Activated gamma-delta T cell (primary cell): ENCODE data around the gene RALB.
"Not testable (repeated sequence)": the region's sequence is repeated elsewhere in the genome, so short reads cannot be mapped to it uniquely, and the experiment has no call there.

Experiments
- DNase-seq: peaks from one replicate; lab custom pipeline; 2025; lab: John Stamatoyannopoulos, UW

Gene RALB

DNA sequence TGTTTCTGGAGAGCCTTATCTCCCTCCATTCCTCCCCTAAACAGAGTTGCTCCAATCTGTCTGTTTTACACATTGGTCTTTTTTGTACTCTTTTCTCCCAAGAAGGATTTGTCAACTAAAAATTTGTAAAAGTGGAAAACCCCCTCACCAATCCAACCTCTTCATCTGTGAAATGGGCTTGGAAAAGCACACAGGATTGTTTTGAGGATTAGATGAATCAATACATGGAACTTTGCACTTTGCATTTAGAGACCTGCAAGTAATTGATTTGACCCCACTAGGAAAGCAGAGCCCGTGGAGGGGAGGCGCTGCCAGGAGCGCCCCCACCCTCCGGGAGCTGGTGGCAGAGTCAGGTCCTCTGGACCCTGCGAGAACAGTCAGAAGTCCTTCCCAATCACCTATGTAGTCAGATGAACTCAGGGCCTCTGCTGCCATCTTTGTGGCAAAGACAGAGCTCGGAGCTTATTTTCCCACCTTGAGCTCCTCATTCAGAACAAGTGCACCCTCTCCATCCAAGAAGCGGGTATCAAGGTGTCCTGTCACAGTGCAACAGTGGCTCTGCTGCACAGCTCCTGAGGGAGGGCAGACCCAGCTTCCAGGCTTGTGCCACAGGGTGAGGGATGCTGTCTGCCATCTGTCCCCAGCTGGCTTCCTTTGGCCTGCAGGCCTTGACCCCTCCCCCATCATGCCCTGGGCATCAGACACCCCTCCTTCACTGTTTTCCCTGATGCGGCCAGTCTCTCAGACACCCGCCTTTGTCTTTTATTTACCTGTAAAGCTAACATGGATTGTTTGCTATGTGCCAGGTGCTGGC, 27.7 kb upstream of the RALB start:
- no peak for DNase-seq

DNA sequence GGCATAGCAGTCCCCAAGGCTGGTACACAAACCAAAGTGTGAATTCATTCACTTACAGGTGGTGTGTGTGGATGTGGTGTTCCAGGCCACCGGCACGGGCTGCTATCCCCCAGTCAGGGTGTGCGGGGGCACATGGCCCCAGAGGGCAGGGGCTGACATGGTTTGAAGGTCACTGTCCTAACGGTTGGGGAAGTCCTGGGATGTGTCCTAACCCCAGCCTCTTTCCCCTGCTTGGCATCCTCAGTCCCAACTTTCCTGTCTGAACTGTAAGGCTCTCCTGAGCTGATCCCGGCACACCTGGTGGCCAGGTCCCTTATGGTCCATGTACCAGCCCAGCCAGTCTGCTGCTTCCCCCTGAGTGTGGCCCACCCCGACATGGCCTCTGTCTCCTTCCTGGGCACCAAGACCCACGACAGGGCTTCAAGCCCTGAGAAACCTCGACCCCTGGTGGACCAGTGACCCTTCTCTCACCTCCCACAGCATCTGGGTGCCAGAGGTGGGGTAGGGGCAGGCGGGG, 27.0 kb upstream of the RALB start:
- DNase-seq, result no peak

DNA sequence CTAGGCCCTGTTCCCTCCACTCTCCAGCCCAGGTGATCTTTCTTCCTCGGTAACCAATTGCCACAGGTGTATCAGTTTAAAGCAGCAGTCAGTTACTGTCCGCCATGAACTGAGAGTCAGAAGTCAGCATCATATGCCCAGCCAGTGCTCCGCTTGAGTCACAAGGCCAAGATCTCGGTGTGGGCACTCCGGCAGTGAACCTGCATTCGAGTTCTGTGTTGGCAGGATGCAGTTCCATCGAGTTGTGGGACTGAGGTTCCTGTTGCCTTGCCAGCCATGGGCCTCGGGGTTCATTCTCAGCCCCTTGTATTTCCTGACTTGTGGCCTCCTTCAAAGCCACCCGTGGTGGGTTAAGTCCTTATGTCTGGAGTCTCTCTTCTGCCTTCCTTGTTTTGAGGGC, 26.3 kb upstream of the RALB start:
- DNase-seq, result no peak

DNA sequence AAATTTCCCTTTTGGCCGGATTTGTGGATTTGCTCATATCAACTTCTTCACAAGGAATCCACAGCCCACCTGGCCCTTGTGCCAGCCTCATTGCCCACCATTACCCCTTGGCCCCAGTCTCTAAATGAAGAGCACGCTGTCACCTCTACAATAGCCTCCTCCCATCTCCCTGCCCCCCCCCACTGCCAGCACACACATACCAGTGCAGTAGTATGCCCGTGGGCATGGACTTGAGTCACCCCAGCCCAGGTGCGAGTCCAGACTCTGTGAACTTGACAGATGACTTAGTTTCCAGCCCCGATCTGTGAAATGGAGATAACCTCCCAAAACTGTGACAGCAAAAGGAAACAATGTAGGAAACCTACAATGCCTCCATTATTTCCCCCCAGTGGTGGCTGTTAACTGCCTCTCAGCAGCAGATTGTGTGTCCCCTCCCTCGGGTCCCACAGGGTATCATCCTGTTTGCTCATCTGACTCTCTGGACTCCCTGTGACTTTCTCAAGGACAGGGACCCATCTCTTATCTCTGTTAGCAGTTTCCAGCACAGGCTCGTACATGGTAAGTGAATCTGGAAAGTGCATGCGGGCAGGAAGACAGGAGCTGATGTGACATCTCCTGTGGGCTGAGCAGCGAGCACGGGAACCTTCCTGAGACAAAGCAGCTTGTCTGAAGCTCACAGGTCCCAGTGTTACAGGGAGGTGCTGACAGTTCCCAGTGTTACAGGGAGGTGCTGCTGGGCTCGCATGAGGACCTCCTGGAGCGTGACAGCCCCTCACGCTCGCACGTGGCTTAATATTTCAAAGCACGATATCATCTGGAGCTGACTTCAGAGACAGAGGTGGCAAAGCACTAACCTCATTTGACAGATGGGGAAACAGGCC, 25.3 kb upstream of the RALB start:
- DNase-seq, result no peak

DNA sequence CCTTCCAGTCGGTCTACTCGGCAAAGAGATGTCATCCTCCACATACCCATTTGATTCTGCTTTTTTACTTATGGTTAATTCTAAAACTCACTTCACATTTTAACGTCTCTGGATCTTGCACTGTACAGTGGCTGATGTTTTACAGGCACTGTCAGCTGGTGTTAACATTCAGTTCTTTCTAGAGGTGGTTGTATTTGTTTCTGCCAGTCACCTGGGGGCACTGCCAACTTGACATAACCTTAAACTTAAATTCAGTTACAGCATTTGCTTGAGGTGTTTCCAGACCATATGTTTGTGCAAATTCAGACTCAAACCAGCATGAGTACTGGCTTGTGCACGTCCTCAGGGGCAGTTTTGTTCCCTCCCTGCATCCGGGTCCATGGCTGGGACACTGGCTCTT, 24.1 kb upstream of the RALB start:
- DNase-seq, result no peak

DNA sequence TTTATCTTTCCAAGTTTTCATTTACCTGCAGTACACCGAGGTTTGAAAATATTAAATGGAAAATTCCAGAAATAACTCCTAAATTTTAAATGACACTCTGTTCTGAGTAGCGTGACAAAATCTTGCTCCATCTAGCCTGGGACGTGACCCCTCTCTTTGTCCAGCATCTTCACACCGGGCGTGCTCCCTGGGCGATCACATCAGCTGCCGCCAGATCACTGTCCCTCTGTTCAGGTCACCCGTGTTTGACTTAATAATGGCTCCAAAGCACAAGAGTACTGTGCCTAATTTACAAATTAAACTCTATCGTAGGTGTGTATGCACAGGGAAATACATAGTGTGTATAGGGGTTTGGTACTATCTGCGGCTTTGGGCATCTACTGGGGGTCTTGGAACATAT, 23.3 kb upstream of the RALB start:
- no peak for DNase-seq

DNA sequence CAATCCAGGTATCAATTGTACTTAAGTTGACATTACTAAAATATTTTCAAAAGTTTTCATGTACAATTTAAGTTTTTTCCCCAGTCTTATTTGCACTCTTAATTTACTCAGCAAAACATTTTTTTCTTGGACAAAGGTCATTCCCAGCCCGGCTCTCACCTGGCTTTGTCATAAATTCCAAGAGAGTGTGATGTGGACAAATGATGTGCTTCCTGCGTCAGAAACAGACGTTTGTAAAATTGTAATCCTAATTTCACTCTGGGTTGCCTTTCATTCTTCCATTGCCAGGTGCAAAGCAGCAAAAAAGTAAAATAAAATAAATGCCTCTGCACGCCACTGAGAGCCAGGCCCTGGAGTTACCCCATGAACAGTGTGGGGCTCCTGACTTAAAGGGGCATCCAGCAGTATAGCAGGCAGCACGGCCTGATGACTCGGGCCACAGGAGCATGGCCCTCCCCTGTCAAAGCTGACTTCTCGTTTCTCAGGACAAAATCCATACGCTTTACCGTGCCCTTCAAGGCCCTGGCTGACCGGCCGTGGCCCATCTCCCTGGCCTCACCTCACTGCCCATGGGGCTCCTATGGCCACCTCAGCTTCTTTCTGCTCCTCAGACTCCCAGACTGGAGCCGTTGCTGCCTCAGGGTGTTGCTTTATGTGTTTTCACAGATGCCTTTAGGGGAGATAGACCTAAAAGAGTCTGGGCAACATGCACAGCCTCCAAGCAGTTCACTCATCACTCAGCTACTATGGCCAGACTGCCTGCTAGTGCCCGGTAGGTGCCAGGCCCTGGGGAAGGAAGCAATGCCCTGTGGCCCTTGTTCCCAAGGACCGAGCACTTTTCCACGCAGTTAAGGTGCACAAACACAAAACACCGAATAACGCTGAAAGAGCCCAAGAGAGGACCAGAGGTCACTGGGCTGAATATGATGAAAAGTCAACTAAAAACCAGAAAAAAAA, 21.9 kb upstream of the RALB start:
- no peak for DNase-seq

DNA sequence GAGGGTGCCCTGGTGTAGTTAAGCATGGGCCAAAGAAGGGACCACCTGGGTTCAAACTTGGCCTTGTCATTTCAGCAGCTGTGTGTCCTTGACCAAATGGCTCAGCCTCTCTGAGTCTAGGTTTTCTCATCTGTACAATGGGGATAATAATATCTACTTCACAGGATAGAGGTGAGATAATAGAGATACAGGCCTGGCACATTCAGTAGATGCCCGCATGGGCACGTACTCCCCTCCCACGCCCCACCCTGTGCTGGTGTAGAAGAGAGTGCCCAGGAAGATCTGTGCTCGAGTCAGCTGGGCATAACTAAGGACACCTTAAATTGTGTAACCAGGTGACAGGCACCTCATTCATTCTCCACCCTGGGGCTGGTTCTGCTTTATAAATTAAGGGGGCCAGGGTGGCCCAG, 21.1 kb upstream of the RALB start:
- DNase-seq, result no peak

DNA sequence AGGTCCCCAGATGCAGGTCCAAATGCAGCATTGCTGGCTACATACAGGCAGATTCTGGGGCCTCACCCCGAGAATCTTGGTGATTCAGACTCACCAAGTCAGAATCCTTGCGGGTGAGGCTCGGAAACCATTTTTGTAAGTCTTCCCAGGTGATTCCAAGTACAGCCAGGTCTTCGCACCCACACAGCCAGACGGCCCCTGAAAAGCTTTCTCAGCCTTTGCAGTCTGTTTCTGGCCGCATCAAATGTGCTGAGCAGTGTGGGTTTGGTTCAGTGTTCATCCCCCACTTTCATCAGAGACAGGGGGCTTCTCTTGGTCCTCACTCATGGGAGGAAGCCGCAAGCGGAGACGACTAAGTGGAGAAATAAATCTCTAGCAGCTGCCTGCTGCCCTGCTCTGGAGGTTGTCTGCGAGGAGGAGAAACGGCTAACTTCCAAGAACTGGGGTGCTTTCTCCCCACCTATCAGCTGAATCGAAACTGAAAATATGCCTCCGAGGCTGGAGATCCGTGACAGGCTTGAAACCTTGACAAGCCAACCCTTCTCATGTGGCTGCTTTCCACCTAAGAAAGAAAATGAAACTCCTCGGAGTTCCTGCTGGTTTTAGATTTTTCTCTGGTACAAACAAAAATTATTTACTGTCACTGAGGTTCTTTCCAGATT, 20.5 kb upstream of the RALB start:
- no peak for DNase-seq

DNA sequence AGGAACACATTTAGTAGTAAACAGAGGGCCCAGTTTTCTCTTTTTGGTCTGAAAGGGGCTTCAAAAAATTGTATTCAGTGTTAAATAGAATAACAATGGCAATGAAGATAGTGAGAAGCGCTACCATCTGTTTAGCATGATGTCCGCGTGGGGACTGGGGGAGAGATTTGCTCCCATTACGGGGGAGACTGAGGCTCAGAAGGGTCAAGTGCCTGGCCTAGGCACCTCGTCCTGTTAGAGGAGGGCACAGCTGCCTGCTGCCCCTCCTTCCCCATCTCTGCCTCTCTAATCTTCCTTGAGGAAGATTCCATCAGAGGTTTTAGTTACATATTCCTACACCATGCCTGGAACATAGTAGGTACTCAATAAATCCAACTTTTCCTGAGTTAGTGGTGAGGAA, 19.4 kb upstream of the RALB start:
- DNase-seq, result no peak

DNA sequence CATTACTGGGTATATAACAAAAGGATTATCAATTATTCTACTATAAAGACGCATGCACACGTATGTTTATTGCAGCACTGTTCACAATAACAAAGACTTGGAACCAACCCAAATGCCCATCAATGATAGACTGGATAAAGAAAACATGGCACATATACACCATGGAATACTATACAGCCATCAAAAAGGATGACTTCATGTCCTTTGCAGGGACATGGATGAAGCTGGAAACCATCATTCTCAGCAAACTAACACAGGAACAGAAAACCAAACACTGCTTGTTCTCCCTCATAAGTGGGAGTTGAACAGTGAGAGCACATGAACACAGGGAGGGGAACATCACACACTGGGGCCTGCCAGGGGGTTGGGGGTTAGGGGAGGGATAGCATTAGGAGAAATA, 17.5 kb upstream of the RALB start:
- DNase-seq, result not testable (repeated sequence)

DNA sequence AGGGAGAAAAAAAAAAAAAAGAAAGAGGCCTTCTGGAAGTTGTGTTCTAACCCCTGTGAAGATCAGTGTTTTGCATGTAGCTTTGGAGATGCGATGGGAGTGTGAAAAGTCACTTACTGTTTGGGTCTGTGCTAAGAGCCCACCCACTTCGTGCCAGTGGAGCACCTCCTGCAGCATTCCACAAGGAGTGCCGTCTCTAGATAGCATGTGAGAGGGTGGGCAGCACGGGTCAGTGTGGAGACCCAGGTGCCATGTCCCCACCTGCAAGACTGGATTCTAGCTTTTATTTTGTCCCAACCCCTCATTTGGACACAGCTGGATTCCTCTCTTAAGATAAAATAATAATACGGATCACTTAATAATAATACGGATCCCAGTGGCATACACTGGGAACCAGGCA, 17.0 kb upstream of the RALB start:
- DNase-seq, result no peak

DNA sequence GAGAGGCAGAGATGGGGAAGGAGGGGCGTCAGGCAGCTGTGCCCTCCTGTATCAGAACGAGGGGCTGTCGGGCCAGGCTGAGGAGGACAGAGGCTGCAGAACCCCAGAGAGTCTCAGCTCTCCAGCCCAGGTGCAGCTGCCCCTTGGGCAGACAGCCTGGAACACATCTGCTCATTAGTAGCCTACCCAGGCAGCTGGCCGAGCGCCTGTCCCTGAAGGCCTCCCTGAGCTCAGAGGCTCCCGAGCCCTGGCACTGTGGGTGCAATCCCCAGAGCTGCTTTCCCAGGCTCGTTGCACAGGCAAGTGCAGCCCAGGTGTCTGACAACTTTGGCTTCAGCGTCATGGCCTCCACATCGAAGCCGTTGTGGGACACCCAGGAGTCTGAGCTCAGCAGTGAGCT, 16.3 kb upstream of the RALB start:
- DNase-seq, result no peak

DNA sequence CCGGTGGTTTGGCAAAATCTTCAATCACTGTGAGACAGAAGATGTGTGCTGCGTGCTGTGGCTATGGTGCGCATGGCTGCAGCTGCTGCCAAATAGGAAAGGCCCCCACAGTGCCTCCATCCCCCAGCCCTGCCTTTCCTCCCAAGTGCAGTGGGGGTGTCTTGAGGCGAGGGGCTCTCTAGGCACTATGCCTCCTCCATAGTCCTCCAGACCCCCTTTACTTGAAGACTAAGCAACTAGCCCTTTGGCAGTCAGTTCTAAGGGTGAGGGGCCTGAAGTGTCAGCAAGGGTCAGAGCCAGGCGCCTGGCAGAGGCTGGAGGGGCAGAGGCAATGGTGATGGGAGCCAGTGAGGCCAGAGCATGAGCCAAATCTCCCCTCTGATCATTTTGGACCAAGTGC, 15.9 kb upstream of the RALB start:
- no peak for DNase-seq

DNA sequence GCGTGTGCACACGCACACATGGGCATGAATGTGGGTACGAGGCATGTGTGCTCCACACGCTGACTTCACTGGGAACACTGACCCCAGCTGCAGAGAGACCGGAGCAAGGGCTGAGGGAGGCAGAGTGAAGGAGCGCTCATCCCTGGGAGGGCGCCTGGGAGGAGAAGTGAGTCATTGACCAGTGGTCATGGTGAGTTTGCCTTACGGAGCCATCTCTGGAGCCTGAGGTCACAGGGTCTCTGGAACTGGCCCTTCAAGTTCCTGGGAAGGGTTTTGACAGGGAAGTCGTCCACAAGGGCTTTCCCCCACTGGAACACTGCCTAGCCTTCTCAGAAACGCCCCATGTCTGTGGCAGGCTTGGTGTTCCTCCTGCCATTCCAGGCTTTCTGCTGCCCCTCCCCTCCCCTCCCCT, 15.2 kb upstream of the RALB start:
- DNase-seq, result no peak

DNA sequence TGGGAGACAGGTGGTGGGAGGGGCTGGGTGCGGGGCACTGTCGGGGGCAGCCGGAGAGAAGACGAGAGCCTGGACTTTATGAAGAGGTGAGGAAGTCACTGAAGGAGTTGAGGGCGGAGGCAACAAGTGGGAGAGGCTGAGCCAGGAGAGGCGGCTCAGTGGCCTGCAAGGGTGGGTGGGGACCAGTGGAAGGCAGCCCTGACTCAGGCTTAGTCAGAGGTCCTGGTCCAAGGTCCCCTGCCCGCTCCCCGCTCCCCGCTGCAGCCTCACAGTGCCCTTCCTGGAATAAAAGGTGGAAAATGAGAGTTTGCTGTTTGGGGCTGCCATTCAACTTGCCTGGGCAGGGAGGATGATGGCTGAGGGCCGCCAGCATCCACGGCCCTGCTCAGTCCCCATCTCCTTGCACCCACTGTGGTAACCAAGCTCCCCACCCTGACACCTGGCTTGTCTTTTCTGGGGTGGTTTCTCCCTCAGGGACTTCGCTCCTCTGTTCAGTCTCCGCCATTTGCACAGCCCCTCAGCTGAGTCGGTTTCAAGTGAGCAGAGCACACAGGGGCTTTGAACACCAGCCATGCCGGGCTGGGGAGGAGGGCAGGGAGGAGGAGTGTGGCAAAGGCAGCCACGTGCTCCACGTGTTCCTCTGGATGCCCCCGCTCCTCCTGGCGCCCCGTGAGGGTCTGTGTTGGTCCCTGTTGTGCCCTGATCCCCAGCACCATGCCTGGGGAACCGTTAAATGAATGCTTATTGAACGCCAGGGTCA, 13.7 kb upstream of the RALB start:
- no peak for DNase-seq

DNA sequence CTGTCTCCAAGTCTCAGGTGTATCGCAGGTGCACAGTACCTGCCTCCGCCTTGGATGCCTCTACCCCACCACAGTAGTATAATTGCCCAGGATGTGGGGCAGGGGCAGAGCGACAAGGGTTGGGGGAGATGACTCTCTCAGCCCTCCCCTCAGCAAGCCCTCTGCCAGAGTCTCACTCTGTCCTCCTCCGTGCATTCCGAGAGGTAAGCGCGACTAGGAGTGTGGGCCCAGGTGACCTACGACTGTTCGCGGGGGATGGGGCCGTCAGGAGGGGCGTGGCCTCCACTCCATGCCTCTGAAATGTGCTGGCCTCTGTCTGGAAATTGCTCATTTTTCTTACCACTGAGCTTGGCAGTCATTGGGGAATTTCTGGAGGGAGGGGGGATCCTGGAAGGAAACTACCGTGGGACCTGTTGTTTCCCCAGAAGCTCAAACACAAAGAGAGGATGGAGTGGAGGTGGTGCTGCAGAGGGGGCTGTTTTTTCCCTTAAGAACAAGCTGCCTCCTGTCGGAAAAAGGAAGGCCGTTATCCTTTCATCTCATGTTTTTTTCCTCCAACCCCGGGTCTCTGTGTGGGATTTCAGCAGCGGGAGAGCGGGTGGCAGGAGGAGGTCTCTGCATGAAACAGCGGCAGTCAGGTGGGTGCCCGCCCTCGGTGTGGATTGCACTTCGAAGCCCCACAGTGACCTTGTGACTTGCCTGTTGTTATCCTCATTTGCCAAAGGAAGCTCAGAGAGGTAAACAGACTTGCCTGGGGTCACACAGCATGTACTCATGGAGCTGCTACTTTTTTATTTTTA, 13.0 kb upstream of the RALB start:
- no peak for DNase-seq

DNA sequence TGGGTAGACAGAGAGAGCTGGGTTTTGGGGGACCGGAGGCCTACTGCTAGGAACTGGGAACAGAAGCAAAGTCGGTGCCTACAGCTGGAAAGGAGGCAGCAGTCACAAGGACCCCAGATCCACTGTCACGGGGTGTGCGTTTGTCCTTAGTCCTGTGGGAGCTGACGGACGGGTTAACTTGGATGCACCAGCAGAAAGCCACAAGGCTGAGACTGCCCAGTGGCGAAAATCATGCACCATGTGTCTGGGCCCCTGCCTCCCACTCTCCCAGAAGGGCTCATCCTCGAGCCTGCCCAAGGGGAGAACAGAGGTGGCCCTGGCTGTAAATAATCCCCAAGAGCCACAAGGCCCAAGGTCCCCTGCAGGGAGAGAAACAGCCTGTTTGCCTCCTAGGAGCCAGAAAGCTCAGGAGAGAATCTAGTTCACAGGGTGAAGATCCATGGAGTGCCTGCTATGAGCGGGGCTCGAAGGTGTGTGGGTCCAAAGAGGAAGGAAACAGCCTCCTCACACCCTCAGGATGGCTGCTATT, 11.7 kb upstream of the RALB start:
- DNase-seq, result no peak

DNA sequence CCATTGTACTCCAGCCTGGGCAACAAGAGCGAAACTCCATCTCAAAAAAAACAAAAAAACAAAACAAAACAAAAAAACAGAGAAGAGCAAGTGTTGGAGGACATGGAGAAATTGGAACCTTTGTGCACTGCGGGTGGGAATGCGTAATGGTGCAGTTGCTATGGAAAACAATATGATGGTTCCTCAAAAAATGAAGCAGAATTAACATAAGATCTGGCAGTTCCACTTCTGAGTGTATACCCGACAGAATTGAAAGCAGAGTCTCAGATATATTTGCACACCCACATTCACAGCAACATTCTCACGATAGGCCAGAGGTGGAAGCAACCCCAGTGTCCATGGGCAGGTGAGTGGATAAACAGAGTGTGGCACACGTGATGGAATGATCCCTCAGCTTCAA, 11.0 kb upstream of the RALB start:
- DNase-seq, result no peak
